Neural progenitor cell (in vitro differentiated cells): ENCODE measurements around the gene ZNF211.

Source experiments
- EZH2 ChIP-seq: fragments of 200-600 bp; sonication (generic); IDR thresholded peaks from 2 replicates; pipeline ENCODE4 v1.6.1; 2017; ENCODE audit warnings: antibody characterized with exemption, mild to moderate bottlenecking, moderate library complexity
- TF ChIP-seq, protein P1 (sequence below): fragments of 200-600 bp; sonication (generic); IDR thresholded peaks from 2 replicates; pipeline ENCODE4 v1.5.1; 2017; ENCODE audit warnings: antibody characterized with exemption, mild to moderate bottlenecking

GRCh38 chr19:57599377-57599760, 33.6 kb upstream of the ZNF211 start:
- TF ChIP-seq, protein P1, sequence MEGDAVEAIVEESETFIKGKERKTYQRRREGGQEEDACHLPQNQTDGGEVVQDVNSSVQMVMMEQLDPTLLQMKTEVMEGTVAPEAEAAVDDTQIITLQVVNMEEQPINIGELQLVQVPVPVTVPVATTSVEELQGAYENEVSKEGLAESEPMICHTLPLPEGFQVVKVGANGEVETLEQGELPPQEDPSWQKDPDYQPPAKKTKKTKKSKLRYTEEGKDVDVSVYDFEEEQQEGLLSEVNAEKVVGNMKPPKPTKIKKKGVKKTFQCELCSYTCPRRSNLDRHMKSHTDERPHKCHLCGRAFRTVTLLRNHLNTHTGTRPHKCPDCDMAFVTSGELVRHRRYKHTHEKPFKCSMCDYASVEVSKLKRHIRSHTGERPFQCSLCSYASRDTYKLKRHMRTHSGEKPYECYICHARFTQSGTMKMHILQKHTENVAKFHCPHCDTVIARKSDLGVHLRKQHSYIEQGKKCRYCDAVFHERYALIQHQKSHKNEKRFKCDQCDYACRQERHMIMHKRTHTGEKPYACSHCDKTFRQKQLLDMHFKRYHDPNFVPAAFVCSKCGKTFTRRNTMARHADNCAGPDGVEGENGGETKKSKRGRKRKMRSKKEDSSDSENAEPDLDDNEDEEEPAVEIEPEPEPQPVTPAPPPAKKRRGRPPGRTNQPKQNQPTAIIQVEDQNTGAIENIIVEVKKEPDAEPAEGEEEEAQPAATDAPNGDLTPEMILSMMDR: no peak
- no peak for TF ChIP-seq EZH2
